A549 (cell line): ENCODE data around the gene DCAF7. TPM values are rescaled to one million over a fixed set of nuclear protein-coding genes. Genes with fewer than 3 reads are reported as not detected.

Experiments used
- ATAC-seq, 2 experiments: fragments of 200-7000 bp in 1 of 2; fragments of >200 bp in 1 of 2; cut with Nextera tagmentation in 1 of 2; cut with Tn5 transposase in 1 of 2; 3 replicates each; pipeline versions ENCODE4 v1.8.0 to v1.9.1; 2018 to 2020; ENCODE audit warnings: mild to moderate bottlenecking in 1 of 2, moderate library complexity in 1 of 2
- CTCF ChIA-PET: fragments of 300-600 bp; sonication (Branson Sonifier 250); formaldehyde crosslinking; extraction: SDS; loops from one replicate; lab custom pipeline; 2021; ENCODE audit warnings: antibody characterized with exemption, inconsistent platforms; lab: Yijun Ruan, JAX
- POLR2A ChIA-PET: fragments of 350-600 bp; formaldehyde crosslinking; extraction: SDS; loops from one replicate; lab custom pipeline; 2021; ENCODE audit warnings: antibody characterized with exemption, inconsistent platforms; lab: Yijun Ruan, JAX
- DNase-seq, 2 experiments: peaks; one replicate each; pipeline versions ENCODE4 v3.0.0 to v3.0.0-alpha.2; 2011 to 2016; ENCODE audit warnings: low read depth in 1 of 2, low spot score in 1 of 2
- FAIRE-seq: peaks from 2 replicates; lab custom pipeline; 2011; peaks lifted over from hg19 to GRCh38; lab: Jason Lieb, UNC
- H3K27ac ChIP-seq, 2 experiments: fragments of >200 bp; sonication (Bioruptor Twin); formaldehyde crosslinking; 3 replicates each; pipeline ENCODE4 v1.5.1; 2016 to 2017
- H3K4me1 ChIP-seq: fragments of >200 bp; sonication (Bioruptor Twin); formaldehyde crosslinking; 3 replicates; pipeline ENCODE4 v1.6.1; 2016
- H3K4me2 ChIP-seq: fragments of >200 bp; sonication (Bioruptor Twin); formaldehyde crosslinking; 3 replicates; pipeline ENCODE4 v1.6.1; 2016
- H3K4me3 ChIP-seq: fragments of >200 bp; sonication (Bioruptor Twin); formaldehyde crosslinking; 3 replicates; pipeline ENCODE4 v1.5.1; 2016
- H3K9me3 ChIP-seq: fragments of >200 bp; sonication (Bioruptor Twin); formaldehyde crosslinking; 3 replicates; pipeline ENCODE4 v1.6.1; 2016
- CBX2 ChIP-seq: fragments of 200-600 bp; sonication (generic); IDR thresholded peaks from 2 replicates; pipeline ENCODE4 v1.6.1; 2016; ENCODE audit warnings: low read depth, mild to moderate bottlenecking, borderline replicate concordance
- CEBPB ChIP-seq, 2 experiments: fragments of >200 bp in 1 of 2; sonication (Bioruptor Twin) in 1 of 2; formaldehyde crosslinking in 1 of 2; IDR thresholded peaks; 2 replicates each; pipeline ENCODE4 v1.6.1; 2012 to 2016
- E2F6 ChIP-seq: IDR thresholded peaks from 2 replicates; pipeline ENCODE4 v1.6.1; 2012; ENCODE audit warnings: low read depth, borderline replicate concordance
- EHF ChIP-seq: fragments of 250-450 bp; sonication (Bioruptor Pico); IDR thresholded peaks from 2 replicates; pipeline ENCODE4 v1.5.0; 2020; ENCODE audit warnings: mild to moderate bottlenecking
- ESRRA ChIP-seq: fragments of 150-350 bp; IDR thresholded peaks from 2 replicates; pipeline ENCODE4 v1.6.1; 2014; ENCODE audit warnings: mild to moderate bottlenecking, low read length, borderline replicate concordance
- FOSB ChIP-seq: fragments of 250-450 bp; sonication (Bioruptor Pico); IDR thresholded peaks from 2 replicates; pipeline ENCODE4 v1.5.0; 2020; ENCODE audit warnings: mild to moderate bottlenecking, moderate library complexity
- FOXS1 ChIP-seq: fragments of 250-450 bp; sonication (Bioruptor Pico); IDR thresholded peaks from 2 replicates; pipeline ENCODE4 v1.5.0; 2020; ENCODE audit warnings: mild to moderate bottlenecking, moderate library complexity
- GATA3 ChIP-seq: IDR thresholded peaks from 2 replicates; pipeline ENCODE4 v1.6.1; 2012; ENCODE audit warnings: borderline replicate concordance
- HOXB13 ChIP-seq: fragments of 250-450 bp; sonication (Bioruptor Pico); IDR thresholded peaks from 2 replicates; pipeline ENCODE4 v1.5.0; 2020; ENCODE audit warnings: low read depth, mild to moderate bottlenecking, moderate library complexity
- HOXB5 ChIP-seq: fragments of 250-450 bp; sonication (Bioruptor Pico); IDR thresholded peaks from 2 replicates; pipeline ENCODE4 v1.5.0; 2020; ENCODE audit warnings: mild to moderate bottlenecking, moderate library complexity
- JUN ChIP-seq, 2 experiments: fragments of >200 bp; sonication (Bioruptor Twin); formaldehyde crosslinking; IDR thresholded peaks; 2 replicates in 1 of 2; 3 replicates in 1 of 2; pipeline ENCODE4 v1.6.1; 2016 to 2017
- KDM1A ChIP-seq: fragments of 200-600 bp; sonication (generic); IDR thresholded peaks from 2 replicates; pipeline ENCODE4 v1.6.1; 2016; ENCODE audit warnings: low read depth, mild to moderate bottlenecking
- KDM5A ChIP-seq: fragments of 200-600 bp; sonication (generic); IDR thresholded peaks from 2 replicates; pipeline ENCODE4 v1.6.1; 2016; ENCODE audit warnings: antibody characterized with exemption, mild to moderate bottlenecking
- MAFK ChIP-seq: fragments of 450-650 bp; IDR thresholded peaks from 2 replicates; pipeline ENCODE4 v1.6.1; 2014; ENCODE audit not compliant: partially characterized antibody
- MAX ChIP-seq: IDR thresholded peaks from 2 replicates; pipeline ENCODE4 v1.6.1; 2012
- MAZ ChIP-seq: fragments of 150-350 bp; IDR thresholded peaks from 2 replicates; pipeline ENCODE4 v1.6.1; 2014; ENCODE audit warnings: antibody characterized with exemption, low read depth, low read length, borderline replicate concordance
- MYC ChIP-seq: IDR thresholded peaks from 2 replicates; pipeline ENCODE4 v1.6.1; 2012; ENCODE audit warnings: mild to moderate bottlenecking, inconsistent platforms, low read length, improper control_type of control experiment, borderline replicate concordance
- NPAS2 ChIP-seq: fragments of 250-450 bp; sonication (Bioruptor Pico); IDR thresholded peaks from 2 replicates; pipeline ENCODE4 v1.8.0; 2022; ENCODE audit warnings: mild to moderate bottlenecking, moderate library complexity, borderline replicate concordance
- PBX3 ChIP-seq: IDR thresholded peaks from 2 replicates; pipeline ENCODE4 v1.6.1; 2012
- POLR2AphosphoS2 ChIP-seq: conservative IDR thresholded peaks from 2 replicates; pipeline ENCODE4 v1.6.1; 2012; ENCODE audit warnings: low read length, improper control_type of control experiment, inconsistent platforms
- RARB ChIP-seq: fragments of 250-450 bp; sonication (Bioruptor Pico); IDR thresholded peaks from 2 replicates; pipeline ENCODE4 v1.8.0; 2021; ENCODE audit warnings: mild to moderate bottlenecking, moderate library complexity
- RNF2 ChIP-seq: fragments of 200-600 bp; sonication (generic); IDR thresholded peaks from 2 replicates; pipeline ENCODE4 v1.6.1; 2016; ENCODE audit warnings: low read depth, mild to moderate bottlenecking, antibody characterized with exemption, moderate library complexity, borderline replicate concordance
- SMC3 ChIP-seq: fragments of >200 bp; sonication (Bioruptor Twin); formaldehyde crosslinking; IDR thresholded peaks from 3 replicates; pipeline ENCODE4 v1.6.1; 2018; ENCODE audit warnings: inconsistent platforms
- SREBF2 ChIP-seq: fragments of 450-650 bp; IDR thresholded peaks from 2 replicates; pipeline ENCODE4 v1.6.1; 2014; ENCODE audit warnings: mild to moderate bottlenecking, moderate library complexity
- TFCP2L1 ChIP-seq: fragments of 250-450 bp; sonication (Bioruptor Pico); IDR thresholded peaks from 2 replicates; pipeline ENCODE4 v1.5.0; 2021; ENCODE audit warnings: mild to moderate bottlenecking
- ZC3H11A ChIP-seq: fragments of 450-650 bp; IDR thresholded peaks from 2 replicates; pipeline ENCODE4 v1.6.1; 2014; ENCODE audit warnings: antibody characterized with exemption, mild to moderate bottlenecking
- ZNF302 ChIP-seq: fragments of 250-450 bp; sonication (Bioruptor Pico); IDR thresholded peaks from 2 replicates; pipeline ENCODE4 v1.9.0; 2021; ENCODE audit warnings: inconsistent platforms, mild to moderate bottlenecking, moderate library complexity
- ZSCAN20 ChIP-seq: fragments of 250-450 bp; sonication (Bioruptor Pico); IDR thresholded peaks from 2 replicates; pipeline ENCODE4 v1.8.0; 2022; ENCODE audit warnings: mild to moderate bottlenecking, moderate library complexity
- WGBS: methylation state at CpG from one replicate; pipeline ENCODE4 v1.1.6; 2017; ENCODE audit errors: missing lambda C conversion rate; 5-methylcytosine and 5-hydroxymethylcytosine counted together
- polyA plus RNA-seq, 4 experiments: library from polyadenylated mRNA; depleted of rRNA in 3 of 4; stranded (reverse); fragments of >200 nt; fragmentation: RNase III in 1 of 4; extraction: RNeasy Plus Mini Kit Qiagen cat#74134 plus additional on column Dnase treatment in 1 of 4; gene quantifications; 2 replicates in 3 of 4; 3 replicates in 1 of 4; pipeline ENCODE4 v1.2.3, GENCODE V29; 2011 to 2017
- small RNA-seq, 6 experiments: library from RNA; depleted of rRNA; stranded (forward); fragments of <200 nt; gene quantifications; one replicate each; pipeline ENCODE3, GENCODE V24; 2012

Gene DCAF7
- polyA plus RNA-seq, 2 of the 4 experiments (the other 2 are of a cell fraction), result 37.9 to 51.4 TPM

- WGBS, result 91% methylated on average over 4 of the region's 4 CpGs
- ChIA-PET CTCF (interaction anchor here (0.6 to 3.3 kb wide), 7 partner anchors 8 to 411 kb away, joined by 3 to 13 read pairs (median 4); no protein-coding TSS in a partner anchor), POLR2A (no interaction called here)
- DNase-seq, result no peak
- Histone ChIP-seq H3K4me2 (no peak overlapping the region), H3K27ac (no peak overlapping the region), H3K4me3 (no peak overlapping the region), H3K4me1 (no peaks in the 10 kb centered on the region), H3K9me3 (no peaks in the 10 kb centered on the region)
- TF ChIP-seq RNF2, result no peak
- TF ChIP-seq POLR2AphosphoS2, result no peak
- no peak for TF ChIP-seq HOXB5 (CRISPR knock-in tag)
- no peak for TF ChIP-seq ZNF302 (CRISPR knock-in tag)
- no peak for TF ChIP-seq SMC3
- no peak for TF ChIP-seq ZC3H11A
- no peak for TF ChIP-seq ESRRA
- TF ChIP-seq FOXS1 (CRISPR knock-in tag), result no peak
- TF ChIP-seq MAFK, result no peak
- TF ChIP-seq ZSCAN20, result no peak
- no peak for TF ChIP-seq PBX3
- no peak for TF ChIP-seq NPAS2 (CRISPR knock-in tag)
- TF ChIP-seq KDM1A, result no peak
- TF ChIP-seq EHF, result no peak
- TF ChIP-seq E2F6, result no peak
- TF ChIP-seq GATA3, result no peak
- TF ChIP-seq FOSB, result no peak
- no peak for TF ChIP-seq SREBF2
- TF ChIP-seq JUN (IDR thresholded peaks at IDR 0.05), result no peak
- no peak for TF ChIP-seq KDM5A
- no peak for ATAC-seq
- FAIRE-seq, result no peak
Measured at GRCh38 chr17:63640038-63640437, 89.8 kb downstream of the DCAF7 start.

- ChIA-PET POLR2A (no interaction called here), CTCF (interaction anchor here (1.2 to 2.0 kb wide), 3 partner anchors 9 to 16 kb away, joined by 3 to 6 read pairs (median 3); no protein-coding TSS in a partner anchor)
- H3K27ac ChIP-seq, result no peak overlapping the region
- no peak for FAIRE-seq
- WGBS, result 89% methylated on average over 4 of the region's 4 CpGs
- no peaks in the 10 kb centered on the region for H3K4me1 ChIP-seq
- TF ChIP-seq KDM5A (no peak), RARB (CRISPR knock-in tag) (no peak), E2F6 (no peak), MAZ (no peak), CEBPB (IDR thresholded peaks at IDR 0.05) (no peak), MAX (no peak), HOXB13 (CRISPR knock-in tag) (no peak), ZNF302 (CRISPR knock-in tag) (no peak), CBX2 (no peak), TFCP2L1 (CRISPR knock-in tag) (no peak), MYC (no peak)
- TF ChIP-seq, all 56 proteins: peak for 0
- Histone ChIP-seq H3K9me3 (no peaks in the 10 kb centered on the region), H3K4me3 (no peak overlapping the region), H3K4me2 (no peak overlapping the region)
- DNase-seq (no peak), ATAC-seq (no peak)
Measured at GRCh38 chr17:63641692-63642448, 91.6 kb downstream of the DCAF7 start.

Small RNA genes lying within 50 kb of the gene (small RNA-seq; reads per million reads assigned to genes)
- 0 reads per million in 6 experiments for gene RNU6-288P

Other genes with a start within 250 kb of the DCAF7 start
- 16.6 and 19.7 TPM in 2 replicates for gene CYB561, start 104.2 kb upstream of the DCAF7 start, polyA plus RNA-seq (2011; rRNA removed)
- 26.8 to 29.8 TPM (median 27.2 TPM) in 3 replicates for gene CYB561, start 104.2 kb upstream of the DCAF7 start, polyA plus RNA-seq (2017; fragmentation: RNase III; extraction: RNeasy Plus Mini Kit Qiagen cat#74134 plus additional on column Dnase treatment)
- 0.22 and 0.38 TPM in 2 replicates for gene ACE, start 73.4 kb upstream of the DCAF7 start, polyA plus RNA-seq (2011; rRNA removed)
- gene ACE, start 73.4 kb upstream of the DCAF7 start, polyA plus RNA-seq (2017; fragmentation: RNase III; extraction: RNeasy Plus Mini Kit Qiagen cat#74134 plus additional on column Dnase treatment), result 0.31 to 0.52 TPM (median 0.32 TPM) in 3 replicates
- gene KCNH6, start 27.1 kb upstream of the DCAF7 start, polyA plus RNA-seq (2011; rRNA removed), result not detected in 2 replicates
- gene KCNH6, start 27.1 kb upstream of the DCAF7 start, polyA plus RNA-seq (2017; fragmentation: RNase III; extraction: RNeasy Plus Mini Kit Qiagen cat#74134 plus additional on column Dnase treatment), result not detected in 3 replicates
- gene TACO1, start 50.4 kb downstream of the DCAF7 start, polyA plus RNA-seq (2011; rRNA removed), result 38.0 and 49.9 TPM in 2 replicates
- 47.1 to 49.2 TPM (median 49.1 TPM) in 3 replicates for gene TACO1, start 50.4 kb downstream of the DCAF7 start, polyA plus RNA-seq (2017; fragmentation: RNase III; extraction: RNeasy Plus Mini Kit Qiagen cat#74134 plus additional on column Dnase treatment)
- gene MAP3K3, start 71.9 kb downstream of the DCAF7 start, polyA plus RNA-seq (2011; rRNA removed), result 10.8 and 12.6 TPM in 2 replicates
- gene MAP3K3, start 71.9 kb downstream of the DCAF7 start, polyA plus RNA-seq (2017; fragmentation: RNase III; extraction: RNeasy Plus Mini Kit Qiagen cat#74134 plus additional on column Dnase treatment), result 10.9 to 12.6 TPM (median 11.2 TPM) in 3 replicates
- 5.6 and 6.0 TPM in 2 replicates for gene LIMD2, start 149.6 kb downstream of the DCAF7 start, polyA plus RNA-seq (2011; rRNA removed)
- 9.1 to 16.1 TPM (median 14.5 TPM) in 3 replicates for gene LIMD2, start 149.6 kb downstream of the DCAF7 start, polyA plus RNA-seq (2017; fragmentation: RNase III; extraction: RNeasy Plus Mini Kit Qiagen cat#74134 plus additional on column Dnase treatment)
- gene STRADA, start 191.3 kb downstream of the DCAF7 start, polyA plus RNA-seq (2011; rRNA removed), result 33.0 and 42.7 TPM in 2 replicates
- 26.3 to 30.3 TPM (median 27.5 TPM) in 3 replicates for gene STRADA, start 191.3 kb downstream of the DCAF7 start, polyA plus RNA-seq (2017; fragmentation: RNase III; extraction: RNeasy Plus Mini Kit Qiagen cat#74134 plus additional on column Dnase treatment)
- 135 and 163 TPM in 2 replicates for gene CCDC47, start 223.1 kb downstream of the DCAF7 start, polyA plus RNA-seq (2011; rRNA removed)
- 136 to 141 TPM (median 139 TPM) in 3 replicates for gene CCDC47, start 223.1 kb downstream of the DCAF7 start, polyA plus RNA-seq (2017; fragmentation: RNase III; extraction: RNeasy Plus Mini Kit Qiagen cat#74134 plus additional on column Dnase treatment)
- 249 and 262 TPM in 2 replicates for gene DDX42, start 223.7 kb downstream of the DCAF7 start, polyA plus RNA-seq (2011; rRNA removed)
- 124 to 137 TPM (median 126 TPM) in 3 replicates for gene DDX42, start 223.7 kb downstream of the DCAF7 start, polyA plus RNA-seq (2017; fragmentation: RNase III; extraction: RNeasy Plus Mini Kit Qiagen cat#74134 plus additional on column Dnase treatment)